ENCODE measurements around the gene ALOX5.
"Not testable (repeated sequence)": the region's sequence is repeated elsewhere in the genome, so short reads cannot be mapped to it uniquely, and the experiment has no call there.

DNA sequence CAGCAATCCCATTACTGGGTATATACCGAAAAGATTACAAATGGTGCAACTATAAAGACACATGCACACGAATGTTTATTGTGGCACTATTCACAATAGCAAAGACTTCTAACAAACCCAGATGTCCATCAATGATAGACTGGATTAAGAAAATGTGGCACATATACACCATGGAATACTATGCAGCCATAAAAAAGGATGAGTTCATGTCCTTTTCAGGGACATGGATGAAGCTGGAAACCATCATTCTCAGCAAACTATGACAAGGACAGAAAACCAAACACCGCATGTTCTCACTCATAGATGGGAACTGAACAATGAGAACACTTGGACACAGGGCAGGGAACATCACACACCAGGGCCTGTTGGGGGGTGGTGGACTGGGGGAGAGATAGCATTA, 6.4 kb upstream of the ALOX5 start:
- not testable (repeated sequence) for TF ChIP-seq CTCF, POLR2A (IDR thresholded peaks at IDR 0.05)

All from suprapubic skin (tissue), 3 donors.